22Rv1 (cell line): ENCODE measurements around the gene CSMD2.

Source experiments
- ZFX ChIP-seq: fragments of 450-650 bp; IDR thresholded peaks from 2 replicates; pipeline ENCODE4 v1.6.1; 2017; ENCODE audit warnings: antibody characterized with exemption, borderline replicate concordance
- TF ChIP-seq, protein P1 (sequence below): fragments of 450-650 bp; IDR thresholded peaks from 2 replicates; pipeline ENCODE4 v1.5.1; 2017; ENCODE audit warnings: mild to moderate bottlenecking

DNA sequence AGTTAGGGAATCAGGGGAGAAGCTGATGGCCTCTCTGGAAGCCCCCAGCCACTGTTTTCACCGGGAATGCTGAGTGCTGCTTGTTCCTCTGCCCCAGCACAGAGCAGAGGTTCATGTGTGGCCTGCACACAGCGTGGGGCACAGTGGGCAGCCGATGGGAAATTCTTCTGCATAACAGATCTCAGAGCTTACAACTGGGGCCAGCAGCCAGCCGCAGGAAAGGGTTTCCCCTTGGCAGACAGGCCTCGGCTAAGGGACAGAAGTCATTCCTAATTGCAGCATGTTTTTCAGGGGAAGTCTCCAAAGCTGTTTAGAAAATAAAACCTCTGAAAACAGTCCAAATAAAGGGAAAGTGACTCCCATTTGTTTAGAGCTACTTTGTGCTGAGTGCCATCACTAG is 278.5 kb downstream of the CSMD2 start:
- TF ChIP-seq, protein P1, sequence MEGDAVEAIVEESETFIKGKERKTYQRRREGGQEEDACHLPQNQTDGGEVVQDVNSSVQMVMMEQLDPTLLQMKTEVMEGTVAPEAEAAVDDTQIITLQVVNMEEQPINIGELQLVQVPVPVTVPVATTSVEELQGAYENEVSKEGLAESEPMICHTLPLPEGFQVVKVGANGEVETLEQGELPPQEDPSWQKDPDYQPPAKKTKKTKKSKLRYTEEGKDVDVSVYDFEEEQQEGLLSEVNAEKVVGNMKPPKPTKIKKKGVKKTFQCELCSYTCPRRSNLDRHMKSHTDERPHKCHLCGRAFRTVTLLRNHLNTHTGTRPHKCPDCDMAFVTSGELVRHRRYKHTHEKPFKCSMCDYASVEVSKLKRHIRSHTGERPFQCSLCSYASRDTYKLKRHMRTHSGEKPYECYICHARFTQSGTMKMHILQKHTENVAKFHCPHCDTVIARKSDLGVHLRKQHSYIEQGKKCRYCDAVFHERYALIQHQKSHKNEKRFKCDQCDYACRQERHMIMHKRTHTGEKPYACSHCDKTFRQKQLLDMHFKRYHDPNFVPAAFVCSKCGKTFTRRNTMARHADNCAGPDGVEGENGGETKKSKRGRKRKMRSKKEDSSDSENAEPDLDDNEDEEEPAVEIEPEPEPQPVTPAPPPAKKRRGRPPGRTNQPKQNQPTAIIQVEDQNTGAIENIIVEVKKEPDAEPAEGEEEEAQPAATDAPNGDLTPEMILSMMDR: no peak
- TF ChIP-seq ZFX: no peak
